ENCODE results near the gene AUNIP. TPM values are rescaled to one million over a fixed set of nuclear protein-coding genes. Genes with fewer than 3 reads are reported as not detected.
A peak's percentile ranks its signal among the peaks of the same experiment; 100 is the strongest.

Gene AUNIP
- total and polyA plus RNA-seq, 2 donors (not counting 3 experiments of a cell fraction or from before 2014, with no cell fraction given): 1.8 to 4.5 TPM

- H3K4me2 ChIP-seq (ENCODE audit: insufficient read depth, low read length): peak overlapping the region; percentile 7
- FAIRE-seq: peak; percentile 26
- no peaks in the 10 kb centered on the region for H3K36me3 ChIP-seq (ENCODE audit: control insufficient read depth in 2 of 2, extremely low read depth in 1 of 2, insufficient read depth in 2 of 2, low read length in 2 of 2)
- no TSS peak for BruUV-seq (replicated peaks)
- peaks cover 7% of the 10 kb centered on the region for H3K4me1 ChIP-seq (ENCODE audit: control insufficient read depth, extremely low read depth, insufficient read depth, low read length)
- peaks cover 7% of the 10 kb centered on the region for H3K79me2 ChIP-seq (ENCODE audit: control insufficient read depth, insufficient read depth, low read length)
- H3K9ac ChIP-seq (replicated peaks; ENCODE audit: extremely low read depth, insufficient read depth, low read length): no peak overlapping the region
- intact Hi-C loops (cut with micrococcal nuclease) (no loop called here), dilution Hi-C loops (cut with MboI; ENCODE audit: extremely low pct_ligation_motif_present, low sequenced_read_pairs) (no loop called here)
- peak overlapping the region; percentile 27 for H2AFZ ChIP-seq (ENCODE audit: low read depth, low read length)
- POLR2A ChIA-PET: interaction anchor here (0.5 kb wide), 1 partner anchor 189 kb away, joined by 4 read pairs; no protein-coding TSS in a partner anchor
- no peak overlapping the region for H3K4me3 ChIP-seq (replicated peaks in 1 of 3; ENCODE audit: insufficient read depth in 1 of 3, low read depth in 1 of 3, low read length in 3 of 3)
- peak; percentile 87 for TF ChIP-seq FOS (IDR thresholded peaks at IDR 0.05; ENCODE audit: borderline replicate concordance, insufficient read depth, low read length)
- TF ChIP-seq JUN (IDR thresholded peaks at IDR 0.05; ENCODE audit: borderline replicate concordance, insufficient read depth, insufficient read length, low read depth): peak; percentile 15
- TF ChIP-seq MYC (IDR thresholded peaks at IDR 0.05; ENCODE audit: low read depth, low read length): no peak
- no peak for TF ChIP-seq CTCF (IDR thresholded peaks at IDR 0.05; ENCODE audit: extremely low read depth in 1 of 2, insufficient read depth in 1 of 2, low read depth in 1 of 2, low read length in 2 of 2)
- no peaks in the 10 kb centered on the region for H3K9me1 ChIP-seq (replicated peaks; ENCODE audit: control insufficient read depth, extremely low read depth, insufficient read depth, low read length)
- H3K9me3 ChIP-seq (replicated peaks; ENCODE audit: control insufficient read depth, insufficient read depth, low read length): no peaks in the 10 kb centered on the region
- H4K20me1 ChIP-seq (replicated peaks; ENCODE audit: control insufficient read depth, extremely low read depth, insufficient read depth, low read length): no peaks in the 10 kb centered on the region
- DNase-seq (ENCODE audit: low read depth, low spot score): peak; percentile 53
- CTCF ChIA-PET: interaction anchor here (0.8 to 1.7 kb wide), 2 partner anchors 47 to 190 kb away, joined by 3 to 5 read pairs; no protein-coding TSS in a partner anchor
- H3K27ac ChIP-seq (ENCODE audit: insufficient read depth, low read depth, low read length): no peak overlapping the region
- H3K27me3 ChIP-seq (ENCODE audit: control insufficient read depth in 2 of 2, insufficient read depth in 2 of 2, low read length in 2 of 2): no peaks in the 10 kb centered on the region
These were observed 10.7 kb downstream of the AUNIP start for GRCh38 chr1:25848531-25848930.

- no peak for TF ChIP-seq MAX (IDR thresholded peaks at IDR 0.05; ENCODE audit: insufficient read depth, insufficient read length)
- no peak for TF ChIP-seq POLR2AphosphoS5 (IDR thresholded peaks at IDR 0.05; ENCODE audit: insufficient read depth, low read depth, low read length)
- no peak for TF ChIP-seq GATA2 (IDR thresholded peaks at IDR 0.05; ENCODE audit: insufficient read depth, insufficient read length, low read depth, low read length)
- no peak for TF ChIP-seq CTCF (IDR thresholded peaks at IDR 0.05; ENCODE audit: extremely low read depth in 1 of 2, insufficient read depth in 1 of 2, low read depth in 1 of 2, low read length in 2 of 2)
- TF ChIP-seq POLR2A (IDR thresholded peaks at IDR 0.05; ENCODE audit: low read depth, low read length): no peak
- no peak for TF ChIP-seq JUN (IDR thresholded peaks at IDR 0.05; ENCODE audit: borderline replicate concordance, insufficient read depth, insufficient read length, low read depth)
- no peak for TF ChIP-seq FOS (IDR thresholded peaks at IDR 0.05; ENCODE audit: borderline replicate concordance, insufficient read depth, low read length)
- no peak for TF ChIP-seq MYC (IDR thresholded peaks at IDR 0.05; ENCODE audit: low read depth, low read length)
- no peak for TF ChIP-seq EZH2 (IDR thresholded peaks at IDR 0.05; ENCODE audit: borderline replicate concordance, low read depth, low read length, severe bottlenecking)
- Histone ChIP-seq H3K4me1 (ENCODE audit: control insufficient read depth, extremely low read depth, insufficient read depth, low read length) (peaks cover 7% of the 10 kb centered on the region), H3K9ac (replicated peaks; ENCODE audit: extremely low read depth, insufficient read depth, low read length) (no peak overlapping the region), H3K36me3 (ENCODE audit: control insufficient read depth in 2 of 2, extremely low read depth in 1 of 2, insufficient read depth in 2 of 2, low read length in 2 of 2) (no peaks in the 10 kb centered on the region), H3K4me3 (replicated peaks in 1 of 3; ENCODE audit: insufficient read depth in 1 of 3, low read depth in 1 of 3, low read length in 3 of 3) (no peak overlapping the region), H3K9me3 (replicated peaks; ENCODE audit: control insufficient read depth, insufficient read depth, low read length) (no peaks in the 10 kb centered on the region), H3K79me2 (ENCODE audit: control insufficient read depth, insufficient read depth, low read length) (peaks cover 7% of the 10 kb centered on the region), H3K9me1 (replicated peaks; ENCODE audit: control insufficient read depth, extremely low read depth, insufficient read depth, low read length) (no peaks in the 10 kb centered on the region), H4K20me1 (replicated peaks; ENCODE audit: control insufficient read depth, extremely low read depth, insufficient read depth, low read length) (no peaks in the 10 kb centered on the region), H2AFZ (ENCODE audit: low read depth, low read length) (no peak overlapping the region), H3K27me3 (ENCODE audit: control insufficient read depth in 2 of 2, insufficient read depth in 2 of 2, low read length in 2 of 2) (no peaks in the 10 kb centered on the region), H3K27ac (ENCODE audit: insufficient read depth, low read depth, low read length) (no peak overlapping the region), H3K4me2 (ENCODE audit: insufficient read depth, low read length) (no peak overlapping the region)
- DNase-seq (ENCODE audit: low read depth, low spot score): no peak
- POLR2A ChIA-PET: no interaction called here
- no TSS peak for BruUV-seq (replicated peaks)
- FAIRE-seq: no peak
- intact Hi-C loops (cut with micrococcal nuclease): no loop called here
- CTCF ChIA-PET: interaction anchor here (0.8 to 1.7 kb wide), 2 partner anchors 9 to 47 kb away, joined by 3 to 5 read pairs; no protein-coding TSS in a partner anchor
- dilution Hi-C loops (cut with MboI; ENCODE audit: extremely low pct_ligation_motif_present, low sequenced_read_pairs): no loop called here
These were observed 11.3 kb downstream of the AUNIP start for GRCh38 chr1:25847929-25848328.
